Effector CD8-positive, alpha-beta T cell (primary cell): Measurements from ENCODE around the gene RHOB.
"Not testable (repeated sequence)": the region's sequence is repeated elsewhere in the genome, so short reads cannot be mapped to it uniquely, and the experiment has no call there.

Experiments used
- DNase-seq: peaks from one replicate; lab custom pipeline; 2025; lab: John Stamatoyannopoulos, UW

RHOB gene

DNA sequence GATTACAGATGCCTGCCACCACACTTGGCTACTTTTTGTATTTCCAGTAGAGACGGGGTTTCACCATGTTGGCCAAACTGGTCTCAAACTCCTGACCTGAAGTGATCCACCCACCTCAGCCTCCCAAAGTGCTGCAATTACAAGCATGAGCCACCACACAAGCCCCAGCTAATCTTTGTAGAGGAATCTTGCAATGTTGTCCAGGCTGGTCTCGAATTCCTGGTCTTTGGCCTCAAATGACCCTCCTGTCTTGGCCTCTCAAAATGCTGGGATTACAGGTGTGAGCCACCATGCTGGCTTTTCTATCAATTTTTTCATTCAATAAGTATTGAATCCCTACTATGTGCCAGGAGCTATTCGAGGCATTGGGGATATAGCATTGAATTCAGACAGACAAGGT is 46.2 kb downstream of the RHOB start:
- not testable (repeated sequence) for DNase-seq

DNA sequence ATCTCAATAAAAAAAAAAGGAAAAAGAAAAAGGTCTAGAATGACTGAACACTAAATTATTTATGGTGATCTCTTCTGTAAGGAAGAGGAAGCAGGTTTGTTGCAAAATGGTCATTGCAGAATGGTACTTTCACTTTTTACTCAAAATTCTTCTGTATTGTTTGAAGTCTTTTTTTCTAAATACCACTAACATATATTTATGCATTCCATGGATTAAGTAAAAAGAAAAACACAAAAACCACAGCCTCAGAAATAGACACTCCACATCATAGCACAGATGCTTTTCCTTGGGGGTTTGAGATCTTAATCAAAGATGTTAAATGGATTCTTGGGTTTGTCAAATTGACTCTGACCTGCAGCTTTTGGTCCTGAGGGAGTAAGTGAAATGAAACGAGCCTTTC is 47.4 kb downstream of the RHOB start:
- DNase-seq: no peak

DNA sequence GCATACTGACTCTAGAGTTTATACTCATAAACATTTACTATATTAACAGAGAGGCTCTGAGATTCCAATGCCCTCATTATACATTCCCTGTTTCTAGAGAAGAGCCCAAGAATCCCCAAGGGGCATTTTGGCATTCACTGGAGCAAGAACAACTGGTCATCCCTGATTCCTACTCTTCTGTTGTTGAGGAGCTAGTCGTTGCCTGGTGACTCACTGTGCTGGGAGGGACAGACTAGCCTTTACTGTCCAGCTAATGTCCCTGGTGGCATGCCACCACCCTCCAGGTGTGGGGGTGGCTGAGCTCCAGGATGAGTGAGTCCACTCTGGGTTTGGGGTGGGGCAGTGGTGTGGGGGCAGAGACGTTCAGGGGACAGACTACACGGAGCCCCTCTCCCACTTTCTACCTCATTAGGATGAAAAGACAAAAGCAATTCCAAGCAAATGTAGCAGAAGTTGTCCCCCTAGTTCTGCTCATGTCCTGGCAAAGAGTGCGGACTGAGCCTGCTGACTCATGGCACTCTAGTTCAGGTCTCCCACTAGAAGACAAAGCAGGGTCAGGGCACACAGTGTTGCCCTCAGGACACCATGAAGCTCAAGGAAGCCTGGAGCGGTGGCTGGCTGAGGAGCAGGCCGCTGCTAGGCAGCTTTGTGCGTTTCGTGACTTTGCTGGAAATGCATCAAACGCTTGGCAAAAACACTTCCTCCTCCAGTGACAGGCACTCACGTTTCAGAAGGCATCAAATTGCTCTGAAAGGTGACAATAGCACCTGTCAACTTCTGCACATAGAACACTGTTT is 49.4 kb downstream of the RHOB start:
- DNase-seq: no peak

DNA sequence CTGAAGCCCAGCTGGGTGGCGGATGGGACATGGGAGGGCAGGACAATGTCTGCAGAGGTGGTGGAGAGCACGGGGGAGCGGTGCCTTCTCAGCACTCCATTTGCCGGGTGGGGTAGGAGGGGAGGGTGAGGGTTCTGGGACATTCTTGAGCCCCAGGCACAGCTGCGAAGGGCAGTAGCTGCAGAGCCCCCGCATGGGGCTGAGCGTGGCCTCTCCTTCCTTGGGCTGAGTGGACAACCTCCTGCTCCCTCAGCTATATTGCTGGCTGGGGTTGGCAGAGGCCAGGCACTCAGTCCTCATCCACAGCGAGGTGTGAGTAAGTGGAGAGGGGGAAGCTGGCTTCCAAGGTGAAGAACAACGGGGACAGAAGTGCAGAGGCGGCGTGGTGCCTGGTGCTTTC is 50.1 kb downstream of the RHOB start:
- no peak for DNase-seq
